Neural progenitor cell (in vitro differentiated cells): Measurements from ENCODE around the gene ARHGEF26. TPM values are rescaled to one million over a fixed set of nuclear protein-coding genes. Genes with fewer than 3 reads are reported as not detected.

ENCODE experiments used
- DNase-seq: peaks from one replicate; pipeline ENCODE4 v3.0.0-alpha.2; 2016; ENCODE audit warnings: low spot score
- H2AFZ ChIP-seq: fragments of 200-600 bp; sonication (generic); replicated peaks from 2 replicates; pipeline ENCODE4 v1.6.1; 2016; ENCODE audit warnings: antibody characterized with exemption
- H3F3A ChIP-seq: fragments of 200-600 bp; sonication (generic); 2 replicates; pipeline ENCODE4 v1.6.1; 2016; ENCODE audit warnings: antibody characterized with exemption, low read depth
- H3K27ac ChIP-seq: fragments of 200-600 bp; sonication (generic); 2 replicates; pipeline ENCODE4 v1.5.1; 2016; ENCODE audit warnings: mild to moderate bottlenecking
- H3K27me3 ChIP-seq: fragments of 200-600 bp; sonication (generic); 2 replicates; pipeline ENCODE4 v1.6.1; 2016; ENCODE audit warnings: mild to moderate bottlenecking, moderate library complexity
- H3K36me3 ChIP-seq: fragments of 200-600 bp; sonication (generic); 2 replicates; pipeline ENCODE4 v1.5.1; 2016
- H3K4me1 ChIP-seq: fragments of 200-600 bp; sonication (generic); 2 replicates; pipeline ENCODE4 v1.6.1; 2016; ENCODE audit warnings: mixed run types
- H3K4me2 ChIP-seq: fragments of 200-600 bp; sonication (generic); 2 replicates; pipeline ENCODE4 v1.6.1; 2016
- H3K4me3 ChIP-seq: fragments of 200-600 bp; sonication (generic); 2 replicates; pipeline ENCODE4 v1.5.1; 2016
- H3K79me2 ChIP-seq: fragments of 200-600 bp; sonication (generic); 2 replicates; pipeline ENCODE4 v1.6.1; 2016; ENCODE audit warnings: low read depth
- H3K9ac ChIP-seq: fragments of 200-600 bp; sonication (generic); 2 replicates; pipeline ENCODE4 v1.6.1; 2016
- H3K9me3 ChIP-seq: fragments of 200-600 bp; sonication (generic); 2 replicates; pipeline ENCODE4 v1.5.1; 2016; ENCODE audit warnings: low read depth
- H4K20me1 ChIP-seq: fragments of 200-600 bp; sonication (generic); 2 replicates; pipeline ENCODE4 v1.6.1; 2016; ENCODE audit warnings: low read depth
- H3K27ac Mint-ChIP-seq: 3 replicates; pipeline ENCODE4 v1.8.0; 2021; ENCODE audit warnings: mixed read lengths
- H3K27me3 Mint-ChIP-seq: 2 replicates; pipeline ENCODE4 v1.8.0; 2022; ENCODE audit warnings: low read depth, mild to moderate bottlenecking, inconsistent platforms, moderate library complexity, mixed read lengths; ENCODE audit not compliant: insufficient read depth
- H3K36me3 Mint-ChIP-seq: 3 replicates; pipeline ENCODE4 v1.8.0; 2021; ENCODE audit warnings: mixed read lengths
- H3K4me1 Mint-ChIP-seq: 3 replicates; pipeline ENCODE4 v1.8.0; 2021; ENCODE audit warnings: mixed read lengths
- H3K4me3 Mint-ChIP-seq: 3 replicates; pipeline ENCODE4 v1.8.0; 2021; ENCODE audit warnings: mild to moderate bottlenecking, moderate library complexity, mixed read lengths
- H3K9me3 Mint-ChIP-seq: 3 replicates; pipeline ENCODE4 v1.8.0; 2020; ENCODE audit warnings: mixed read lengths
- EZH2 ChIP-seq: fragments of 200-600 bp; sonication (generic); IDR thresholded peaks from 2 replicates; pipeline ENCODE4 v1.6.1; 2017; ENCODE audit warnings: antibody characterized with exemption, mild to moderate bottlenecking, moderate library complexity
- EZH2phosphoT487 ChIP-seq: fragments of 200-600 bp; sonication (generic); IDR thresholded peaks from 2 replicates; pipeline ENCODE4 v1.6.1; 2017; ENCODE audit warnings: antibody characterized with exemption
- total RNA-seq: library from RNA; depleted of rRNA; stranded (reverse); fragments of >200 nt; gene quantifications from 2 replicates; pipeline ENCODE4 v1.2.3, GENCODE V29; 2015; ENCODE audit warnings: low replicate concordance
- TF ChIP-seq, protein P1 (sequence below): fragments of 200-600 bp; sonication (generic); IDR thresholded peaks from 2 replicates; pipeline ENCODE4 v1.5.1; 2017; ENCODE audit warnings: antibody characterized with exemption, mild to moderate bottlenecking

The ARHGEF26 gene
- total RNA-seq, 1 donor from 2014 or later, result 14.0 TPM

DNA sequence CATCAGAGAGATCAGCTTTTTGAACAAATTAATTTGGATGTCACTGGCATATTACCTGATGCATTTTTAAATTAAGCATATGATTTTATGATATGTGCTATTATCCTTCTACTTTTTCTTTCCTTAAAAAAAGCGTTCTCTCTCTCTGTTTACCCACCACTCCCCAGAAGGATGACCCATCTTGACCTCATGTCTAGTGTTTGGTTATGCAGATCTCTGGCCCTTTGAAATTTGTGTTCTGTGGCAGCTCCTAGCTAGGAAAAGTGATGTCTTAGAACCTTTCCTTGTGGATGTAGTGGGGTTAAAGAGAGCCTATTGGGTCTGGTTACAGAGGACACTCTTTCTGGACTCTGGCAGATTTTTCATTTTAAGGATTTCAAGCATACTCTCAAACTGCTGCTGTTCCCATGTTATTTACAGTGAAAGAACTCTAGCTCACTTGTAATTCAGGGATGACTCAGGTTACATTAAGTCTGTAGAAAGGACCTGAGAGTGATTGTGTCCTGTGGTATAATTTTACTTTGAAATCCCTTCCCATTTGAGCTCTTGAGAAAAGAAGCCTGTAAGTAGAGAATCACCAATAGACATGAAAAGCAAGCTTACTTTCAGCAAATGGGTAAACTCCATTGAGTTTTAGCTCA, 23.8 kb downstream of the ARHGEF26 start:
- DNase-seq, result no peak
- Histone ChIP-seq H3K36me3 (no peaks in the 10 kb centered on the region), H3K9ac (no peak overlapping the region), H4K20me1 (no peaks in the 10 kb centered on the region), H2AFZ (no peak overlapping the region), H3K27me3 (no peaks in the 10 kb centered on the region), H3K9me3 (no peaks in the 10 kb centered on the region), H3F3A (peaks cover 41% of the 10 kb centered on the region), H3K79me2 (peaks cover 9% of the 10 kb centered on the region), H3K4me1 (peaks cover 53% of the 10 kb centered on the region), H3K4me3 (no peak overlapping the region), H3K4me2 (peak overlapping the region; percentile 61), H3K27ac (peak overlapping the region; percentile 80)
- Mint-ChIP-seq H3K36me3 (peaks cover 4% of the 10 kb centered on the region), H3K9me3 (no peaks in the 10 kb centered on the region), H3K4me1 (peaks cover 31% of the 10 kb centered on the region), H3K27ac (peak overlapping the region; percentile 3), H3K27me3 (no peaks in the 10 kb centered on the region), H3K4me3 (no peak overlapping the region)
- TF ChIP-seq EZH2phosphoT487, result no peak
- TF ChIP-seq, protein P1, sequence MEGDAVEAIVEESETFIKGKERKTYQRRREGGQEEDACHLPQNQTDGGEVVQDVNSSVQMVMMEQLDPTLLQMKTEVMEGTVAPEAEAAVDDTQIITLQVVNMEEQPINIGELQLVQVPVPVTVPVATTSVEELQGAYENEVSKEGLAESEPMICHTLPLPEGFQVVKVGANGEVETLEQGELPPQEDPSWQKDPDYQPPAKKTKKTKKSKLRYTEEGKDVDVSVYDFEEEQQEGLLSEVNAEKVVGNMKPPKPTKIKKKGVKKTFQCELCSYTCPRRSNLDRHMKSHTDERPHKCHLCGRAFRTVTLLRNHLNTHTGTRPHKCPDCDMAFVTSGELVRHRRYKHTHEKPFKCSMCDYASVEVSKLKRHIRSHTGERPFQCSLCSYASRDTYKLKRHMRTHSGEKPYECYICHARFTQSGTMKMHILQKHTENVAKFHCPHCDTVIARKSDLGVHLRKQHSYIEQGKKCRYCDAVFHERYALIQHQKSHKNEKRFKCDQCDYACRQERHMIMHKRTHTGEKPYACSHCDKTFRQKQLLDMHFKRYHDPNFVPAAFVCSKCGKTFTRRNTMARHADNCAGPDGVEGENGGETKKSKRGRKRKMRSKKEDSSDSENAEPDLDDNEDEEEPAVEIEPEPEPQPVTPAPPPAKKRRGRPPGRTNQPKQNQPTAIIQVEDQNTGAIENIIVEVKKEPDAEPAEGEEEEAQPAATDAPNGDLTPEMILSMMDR, result no peak
- TF ChIP-seq EZH2, result no peak

DNA sequence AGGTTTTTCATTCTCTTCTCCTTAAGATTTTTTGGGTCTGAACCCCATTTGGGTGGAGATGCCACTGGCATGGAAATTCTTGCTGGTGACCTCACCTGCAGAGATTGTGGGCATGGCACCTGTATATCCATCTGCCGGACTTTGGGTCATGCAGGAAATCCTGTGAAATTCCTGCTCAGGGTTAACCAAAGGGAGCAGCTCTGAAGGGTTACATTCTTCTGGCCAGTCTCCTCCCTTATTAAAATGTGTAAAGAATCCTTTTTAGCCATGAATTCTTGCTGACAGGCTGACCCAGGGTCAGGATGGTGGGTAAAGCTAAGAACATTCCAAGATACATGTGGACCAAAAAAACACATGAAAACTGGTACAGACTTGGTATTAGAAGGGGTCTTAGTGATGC, 27.4 kb downstream of the ARHGEF26 start:
- Histone ChIP-seq H3K4me1 (peaks cover 45% of the 10 kb centered on the region), H3K36me3 (no peaks in the 10 kb centered on the region), H3K27ac (no peak overlapping the region), H3K4me2 (no peak overlapping the region), H3K27me3 (no peaks in the 10 kb centered on the region), H3K79me2 (peaks cover 9% of the 10 kb centered on the region), H3K4me3 (no peak overlapping the region), H3F3A (peaks cover 22% of the 10 kb centered on the region), H4K20me1 (no peaks in the 10 kb centered on the region), H2AFZ (no peak overlapping the region), H3K9me3 (no peaks in the 10 kb centered on the region), H3K9ac (no peak overlapping the region)
- no peak for DNase-seq
- peaks cover 26% of the 10 kb centered on the region for H3K4me1 Mint-ChIP-seq
- no peak overlapping the region for H3K4me3 Mint-ChIP-seq
- H3K9me3 Mint-ChIP-seq, result no peaks in the 10 kb centered on the region
- no peaks in the 10 kb centered on the region for H3K27me3 Mint-ChIP-seq
- peaks cover 8% of the 10 kb centered on the region for H3K36me3 Mint-ChIP-seq
- H3K27ac Mint-ChIP-seq, result no peak overlapping the region
- no peak for TF ChIP-seq EZH2

DNA sequence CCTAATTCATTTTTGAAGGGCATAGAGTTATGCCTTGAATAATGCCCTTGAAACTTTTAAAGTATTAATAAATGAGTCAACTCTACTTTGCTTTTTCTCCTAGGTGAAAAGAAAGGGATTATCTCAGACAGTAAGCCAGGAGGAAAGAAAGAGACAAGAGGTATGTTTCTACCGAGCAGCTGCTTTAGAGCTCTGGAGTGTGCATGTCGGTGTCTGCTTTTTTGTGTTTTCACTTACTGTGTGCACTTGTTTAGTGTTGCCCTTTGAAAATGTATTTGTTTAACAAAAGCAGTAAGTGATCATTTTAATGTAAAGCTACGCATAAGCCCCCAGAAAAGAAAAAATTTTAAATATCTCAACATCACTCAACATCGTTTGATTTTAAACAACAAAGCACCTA, 28.1 kb downstream of the ARHGEF26 start:
- Histone ChIP-seq H3F3A (peaks cover 15% of the 10 kb centered on the region), H3K9ac (no peak overlapping the region), H3K9me3 (no peaks in the 10 kb centered on the region), H3K4me3 (no peak overlapping the region), H3K79me2 (peaks cover 9% of the 10 kb centered on the region), H2AFZ (no peak overlapping the region), H3K36me3 (no peaks in the 10 kb centered on the region), H3K4me2 (no peak overlapping the region), H3K4me1 (peaks cover 38% of the 10 kb centered on the region), H3K27ac (no peak overlapping the region), H4K20me1 (no peaks in the 10 kb centered on the region), H3K27me3 (no peaks in the 10 kb centered on the region)
- no peak overlapping the region for H3K27ac Mint-ChIP-seq
- H3K4me1 Mint-ChIP-seq, result peaks cover 18% of the 10 kb centered on the region
- TF ChIP-seq EZH2phosphoT487, result no peak
- no peak for TF ChIP-seq EZH2
- TF ChIP-seq, protein P1, result no peak
- no peaks in the 10 kb centered on the region for H3K27me3 Mint-ChIP-seq
- DNase-seq, result no peak
- H3K9me3 Mint-ChIP-seq, result no peaks in the 10 kb centered on the region
- H3K36me3 Mint-ChIP-seq, result peaks cover 10% of the 10 kb centered on the region
- H3K4me3 Mint-ChIP-seq, result no peak overlapping the region

DNA sequence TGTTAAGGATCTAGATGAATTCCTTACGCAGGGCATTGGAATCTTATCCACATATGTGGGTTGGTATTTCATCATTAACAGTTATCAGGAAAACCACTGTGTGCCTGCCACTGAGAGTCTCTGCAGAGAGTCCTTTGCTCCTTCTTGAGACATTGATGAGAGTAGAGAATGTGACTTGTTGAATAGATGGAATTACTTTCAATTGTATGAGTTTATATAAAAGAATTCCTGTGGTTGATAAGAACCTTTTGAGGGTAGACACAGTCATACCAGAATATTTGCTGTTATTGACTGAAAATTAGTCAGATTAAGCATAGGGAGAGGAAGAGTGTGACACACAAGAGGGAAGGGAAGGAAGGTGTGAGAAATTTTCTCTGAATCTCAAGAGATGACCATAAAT, 30.8 kb downstream of the ARHGEF26 start:
- Histone ChIP-seq H2AFZ (no peak overlapping the region), H3K27ac (no peak overlapping the region), H3K9me3 (no peaks in the 10 kb centered on the region), H3K4me2 (no peak overlapping the region), H3K27me3 (no peaks in the 10 kb centered on the region), H3F3A (no peaks in the 10 kb centered on the region), H3K36me3 (no peaks in the 10 kb centered on the region), H3K4me3 (no peak overlapping the region), H3K9ac (no peak overlapping the region), H3K79me2 (no peaks in the 10 kb centered on the region), H4K20me1 (no peaks in the 10 kb centered on the region), H3K4me1 (peaks cover 14% of the 10 kb centered on the region)
- Mint-ChIP-seq H3K27me3 (no peaks in the 10 kb centered on the region), H3K4me3 (no peak overlapping the region), H3K36me3 (peaks cover 12% of the 10 kb centered on the region), H3K27ac (no peak overlapping the region), H3K9me3 (no peaks in the 10 kb centered on the region), H3K4me1 (peaks cover 4% of the 10 kb centered on the region)
- no peak for DNase-seq
- TF ChIP-seq EZH2, result no peak
- TF ChIP-seq, protein P1, result no peak
- no peak for TF ChIP-seq EZH2phosphoT487
